ENCODE data around the gene CEP72.

The CEP72 gene

GRCh38 chr5:651296-652022 lies 39.3 kb downstream of the CEP72 start:
- no peak overlapping the region for H3K27ac ChIP-seq (ENCODE audit: low read depth, low read length)
- no peaks in the 10 kb centered on the region for H3F3A ChIP-seq (ENCODE audit: control insufficient read depth, insufficient read depth)
- H3K79me2 ChIP-seq (ENCODE audit: control insufficient read depth, low read length) = no peaks in the 10 kb centered on the region
- H3K4me3 ChIP-seq (ENCODE audit: low read length) = no peak overlapping the region
- no peaks in the 10 kb centered on the region for H3K9me2 ChIP-seq (replicated peaks; ENCODE audit: control insufficient read depth, low read length)
- TF ChIP-seq EZH2phosphoT487 (IDR thresholded peaks at IDR 0.05; ENCODE audit: borderline replicate concordance, low read length) (no peak), CTCF (IDR thresholded peaks at IDR 0.05; ENCODE audit: low read depth, low read length, poor library complexity, severe bottlenecking) (no peak)
- peaks cover 19% of the 10 kb centered on the region for H3K9me3 ChIP-seq (ENCODE audit: control insufficient read depth, insufficient read depth, low read length)
- H3K27me3 ChIP-seq (ENCODE audit: control insufficient read depth, low read length) = no peaks in the 10 kb centered on the region
- H4K20me1 ChIP-seq (ENCODE audit: control insufficient read depth, insufficient read depth, low read depth, low read length) = no peaks in the 10 kb centered on the region
- H3K4me2 ChIP-seq (ENCODE audit: low read length) = no peak overlapping the region
- no peaks in the 10 kb centered on the region for H3K4me1 ChIP-seq (ENCODE audit: control insufficient read depth, low read length)
- peaks cover 57% of the 10 kb centered on the region for H3K36me3 ChIP-seq (ENCODE audit: control insufficient read depth, low read length)

- H3K36me3 ChIP-seq (ENCODE audit: control insufficient read depth, low read length) = peaks cover 55% of the 10 kb centered on the region
- H3K4me1 ChIP-seq (ENCODE audit: control insufficient read depth, low read length) = no peaks in the 10 kb centered on the region
- TF ChIP-seq EZH2phosphoT487 (IDR thresholded peaks at IDR 0.05; ENCODE audit: borderline replicate concordance, low read length) (no peak), CTCF (IDR thresholded peaks at IDR 0.05; ENCODE audit: low read depth, low read length, poor library complexity, severe bottlenecking) (no peak)
Measured at GRCh38 chr5:652023-652515, 39.9 kb downstream of the CEP72 start.

GRCh38 chr5:652773-653350 lies 40.7 kb downstream of the CEP72 start:
- Histone ChIP-seq H3K27ac (ENCODE audit: low read depth, low read length) (no peak overlapping the region), H3K9me3 (ENCODE audit: control insufficient read depth, insufficient read depth, low read length) (peaks cover 7% of the 10 kb centered on the region), H4K20me1 (ENCODE audit: control insufficient read depth, insufficient read depth, low read depth, low read length) (no peaks in the 10 kb centered on the region), H3F3A (ENCODE audit: control insufficient read depth, insufficient read depth) (no peaks in the 10 kb centered on the region), H3K36me3 (ENCODE audit: control insufficient read depth, low read length) (peaks cover 55% of the 10 kb centered on the region), H3K4me2 (ENCODE audit: low read length) (no peak overlapping the region), H3K9me2 (replicated peaks; ENCODE audit: control insufficient read depth, low read length) (no peaks in the 10 kb centered on the region), H3K4me1 (ENCODE audit: control insufficient read depth, low read length) (no peaks in the 10 kb centered on the region), H3K27me3 (ENCODE audit: control insufficient read depth, low read length) (no peaks in the 10 kb centered on the region), H3K4me3 (ENCODE audit: low read length) (no peak overlapping the region), H3K79me2 (ENCODE audit: control insufficient read depth, low read length) (no peaks in the 10 kb centered on the region)
- no peak for TF ChIP-seq CTCF (IDR thresholded peaks at IDR 0.05; ENCODE audit: low read depth, low read length, poor library complexity, severe bottlenecking)

More at GRCh38 chr5:652023-652515, 39.9 kb downstream of the CEP72 start:
- H3K9me3 ChIP-seq (ENCODE audit: control insufficient read depth, insufficient read depth, low read length) = peaks cover 13% of the 10 kb centered on the region
- H3K79me2 ChIP-seq (ENCODE audit: control insufficient read depth, low read length) = no peaks in the 10 kb centered on the region
- H3K9me2 ChIP-seq (replicated peaks; ENCODE audit: control insufficient read depth, low read length) = no peaks in the 10 kb centered on the region
- no peak overlapping the region for H3K27ac ChIP-seq (ENCODE audit: low read depth, low read length)
- no peaks in the 10 kb centered on the region for H3K27me3 ChIP-seq (ENCODE audit: control insufficient read depth, low read length)
- no peak overlapping the region for H3K4me3 ChIP-seq (ENCODE audit: low read length)
- no peaks in the 10 kb centered on the region for H4K20me1 ChIP-seq (ENCODE audit: control insufficient read depth, insufficient read depth, low read depth, low read length)
- no peaks in the 10 kb centered on the region for H3F3A ChIP-seq (ENCODE audit: control insufficient read depth, insufficient read depth)
- no peak overlapping the region for H3K4me2 ChIP-seq (ENCODE audit: low read length)
